Right kidney (tissue), 1 donor: Measurements from ENCODE around the gene FLACC1.
"Not testable (repeated sequence)": the region's sequence is repeated elsewhere in the genome, so short reads cannot be mapped to it uniquely, and the experiment has no call there.

Experiments
- DNase-seq: peaks from one replicate; pipeline ENCODE4 v3.0.0-alpha.2; 2016

The FLACC1 gene

GRCh38 chr2:201348758-201349157, 8.4 kb downstream of the FLACC1 start:
- DNase-seq, result no peak

GRCh38 chr2:201347138-201347537, 10.0 kb downstream of the FLACC1 start:
- DNase-seq, result no peak

GRCh38 chr2:201345625-201346213, 11.4 kb downstream of the FLACC1 start:
- DNase-seq, result no peak

- DNase-seq, result no peak
These were observed 12.3 kb downstream of the FLACC1 start for GRCh38 chr2:201344663-201345366.

- DNase-seq, result no peak
These were observed 13.6 kb downstream of the FLACC1 start for GRCh38 chr2:201343559-201343958.

GRCh38 chr2:201342923-201343322, 14.2 kb downstream of the FLACC1 start:
- DNase-seq, result no peak

GRCh38 chr2:201329409-201329808, 27.7 kb downstream of the FLACC1 start:
- DNase-seq, result no peak

- DNase-seq, result no peak
These were observed 29.5 kb downstream of the FLACC1 start for GRCh38 chr2:201327678-201328077.

GRCh38 chr2:201322772-201323171, 34.4 kb downstream of the FLACC1 start:
- DNase-seq, result no peak

GRCh38 chr2:201320701-201321100, 36.4 kb downstream of the FLACC1 start:
- no peak for DNase-seq

- no peak for DNase-seq
These were observed 36.9 kb downstream of the FLACC1 start for GRCh38 chr2:201320257-201320656.

- DNase-seq, result no peak
These were observed 37.6 kb downstream of the FLACC1 start for GRCh38 chr2:201319511-201319910.

GRCh38 chr2:201313362-201313761, 43.8 kb downstream of the FLACC1 start:
- DNase-seq, result no peak

GRCh38 chr2:201308914-201309313, 48.2 kb downstream of the FLACC1 start:
- no peak for DNase-seq

- DNase-seq, result no peak
These were observed 49.3 kb downstream of the FLACC1 start for GRCh38 chr2:201307876-201308275.

GRCh38 chr2:201299929-201300328, 57.2 kb downstream of the FLACC1 start:
- DNase-seq, result not testable (repeated sequence)

- no peak for DNase-seq
These were observed 58.6 kb downstream of the FLACC1 start for GRCh38 chr2:201298462-201299052.

GRCh38 chr2:201290457-201291148, 66.5 kb downstream of the FLACC1 start:
- not testable (repeated sequence) for DNase-seq

GRCh38 chr2:201285499-201285898, 71.6 kb downstream of the FLACC1 start:
- DNase-seq, result no peak

- no peak for DNase-seq
These were observed 76.7 kb downstream of the FLACC1 start for GRCh38 chr2:201280191-201281040.

- DNase-seq, result no peak
These were observed 78.1 kb downstream of the FLACC1 start for GRCh38 chr2:201279079-201279478.

GRCh38 chr2:201276511-201276910, 80.6 kb downstream of the FLACC1 start:
- no peak for DNase-seq
